Stimulated activated CD8-positive, alpha-beta memory T cell treated with anti-CD3 and anti-CD28 coated beads, Interleukin-15, amount 100 ng/mL, for 1 hour (primary cell): ENCODE data around the gene DMD.

Source experiments
- DNase-seq: peaks from one replicate; pipeline ENCODE4 v3.0.0-alpha.2; 2020; ENCODE audit warnings: low read depth

The DMD gene

GRCh38 chrX:31854716-31855115 lies 1356.6 kb downstream of the DMD start:
- DNase-seq, result no peak

GRCh38 chrX:31851761-31852160 lies 1359.6 kb downstream of the DMD start:
- no peak for DNase-seq

GRCh38 chrX:31847773-31848172 lies 1363.6 kb downstream of the DMD start:
- DNase-seq, result no peak

GRCh38 chrX:31845003-31845402 lies 1366.3 kb downstream of the DMD start:
- DNase-seq, result no peak

- no peak for DNase-seq
Measured at GRCh38 chrX:31838617-31839016, 1372.7 kb downstream of the DMD start.

GRCh38 chrX:31837445-31838049 lies 1373.8 kb downstream of the DMD start:
- no peak for DNase-seq

GRCh38 chrX:31836479-31836878 lies 1374.9 kb downstream of the DMD start:
- no peak for DNase-seq

GRCh38 chrX:31832263-31832662 lies 1379.1 kb downstream of the DMD start:
- DNase-seq, result no peak

- no peak for DNase-seq
Measured at GRCh38 chrX:31820430-31821210, 1390.7 kb downstream of the DMD start.

GRCh38 chrX:31819455-31819854 lies 1391.9 kb downstream of the DMD start:
- DNase-seq, result no peak

GRCh38 chrX:31811106-31811505 lies 1400.2 kb downstream of the DMD start:
- no peak for DNase-seq

- DNase-seq, result no peak
Measured at GRCh38 chrX:31808357-31808756, 1403.0 kb downstream of the DMD start.

GRCh38 chrX:31807165-31807564 lies 1404.2 kb downstream of the DMD start:
- no peak for DNase-seq

- no peak for DNase-seq
Measured at GRCh38 chrX:31805781-31806180, 1405.6 kb downstream of the DMD start.

- DNase-seq, result no peak
Measured at GRCh38 chrX:31800219-31800618, 1411.1 kb downstream of the DMD start.

- no peak for DNase-seq
Measured at GRCh38 chrX:31796624-31797023, 1414.7 kb downstream of the DMD start.

- DNase-seq, result no peak
Measured at GRCh38 chrX:31747411-31747810, 1463.9 kb downstream of the DMD start.

- DNase-seq, result no peak
Measured at GRCh38 chrX:31743004-31743403, 1468.3 kb downstream of the DMD start.

- DNase-seq, result no peak
Measured at GRCh38 chrX:31717474-31717873, 1493.9 kb downstream of the DMD start.

- no peak for DNase-seq
Measured at GRCh38 chrX:31715675-31716074, 1495.7 kb downstream of the DMD start.

- DNase-seq, result no peak
Measured at GRCh38 chrX:31714797-31715196, 1496.6 kb downstream of the DMD start.

GRCh38 chrX:31713120-31713519 lies 1498.2 kb downstream of the DMD start:
- no peak for DNase-seq

- DNase-seq, result no peak
Measured at GRCh38 chrX:31711166-31711565, 1500.2 kb downstream of the DMD start.

- DNase-seq, result no peak
Measured at GRCh38 chrX:31708116-31708515, 1503.2 kb downstream of the DMD start.
